Uterus (tissue), 4 donors: Measurements from ENCODE around the gene SLBP. TPM values are rescaled to one million over a fixed set of nuclear protein-coding genes. Genes with fewer than 3 reads are reported as not detected.

Experiments
- DNase-seq, 2 donors: peaks; one replicate each; pipeline ENCODE4 v3.0.0-alpha.2; 2019 to 2020
- H3K27ac ChIP-seq, 2 donors: fragments of 200-600 bp; sonication (generic); 1 replicate in 1 of 2; 2 replicates in 1 of 2; pipeline ENCODE4 v1.5.1; 2016 to 2018
- H3K27me3 ChIP-seq, 2 donors: fragments of 200-600 bp; sonication (generic); one replicate each; pipeline ENCODE4 v1.5.1; 2018 to 2019; ENCODE audit warnings: control low read depth in 1 of 2
- H3K36me3 ChIP-seq, 2 donors: fragments of 200-600 bp; sonication (generic); one replicate each; pipeline ENCODE4 v1.5.1; 2019; ENCODE audit warnings: control low read depth in 1 of 2
- H3K4me1 ChIP-seq, 2 donors: fragments of 200-600 bp; sonication (generic); one replicate each; pipeline ENCODE4 v1.5.1; 2018 to 2019; ENCODE audit warnings: control low read depth in 1 of 2
- H3K4me3 ChIP-seq, 2 donors: fragments of 200-600 bp; sonication (generic); 1 replicate in 1 of 2; 2 replicates in 1 of 2; pipeline ENCODE4 v1.5.1; 2018 to 2019; ENCODE audit warnings: mild to moderate bottlenecking in 1 of 2
- H3K9me3 ChIP-seq, 2 donors: fragments of 200-600 bp; sonication (generic); one replicate each; pipeline ENCODE4 v1.5.1; 2019; ENCODE audit warnings: control low read depth in 1 of 2
- CTCF ChIP-seq, 4 experiments: fragments of 200-600 bp in 2 of 4; fragments of 450-650 bp in 2 of 4; sonication (generic) in 2 of 4; IDR thresholded peaks; one replicate each; pipeline ENCODE4 v1.5.1; 2016 to 2019; ENCODE audit warnings: antibody characterized with exemption in 4 of 4, mild to moderate bottlenecking in 2 of 4, moderate library complexity in 1 of 4
- POLR2A ChIP-seq, 2 donors: fragments of 450-650 bp; IDR thresholded peaks; one replicate each; pipeline ENCODE4 v1.6.1; 2016; ENCODE audit warnings: antibody characterized with exemption in 2 of 2, mild to moderate bottlenecking in 1 of 2, moderate library complexity in 1 of 2
- intact Hi-C: fragments of 100-400 bp; cut with DNase I; formaldehyde crosslinking; loops from one replicate; pipeline ENCODE4 v1.15.1; 2023; ENCODE audit warnings: low total_unique reads
- total RNA-seq, 4 donors: library from RNA; depleted of rRNA in 3 of 4; stranded (reverse); fragments of >200 nt in 3 of 4; gene quantifications; one replicate each; pipeline versions ENCODE4 v1.1.0 to v1.2.4, GENCODE V29; 2014 to 2023
- donor health status: DM: yes; HTN: yes; CAD: no.

The SLBP gene
- total RNA-seq, 4 donors from 2014 or later = 25.0 to 56.4 (median 41.4) TPM

GRCh38 chr4:1654216-1654955, 57.7 kb downstream of the SLBP start:
- Histone ChIP-seq H3K27ac (no peak overlapping the region), H3K27me3 (no peaks in the 10 kb centered on the region), H3K4me3 (no peak overlapping the region), H3K9me3 (no peaks in the 10 kb centered on the region), H3K4me1 (no peaks in the 10 kb centered on the region), H3K36me3 (no peaks in the 10 kb centered on the region)
- DNase-seq = no peak
- TF ChIP-seq CTCF (IDR thresholded peaks at IDR 0.05) (no peak), POLR2A (IDR thresholded peaks at IDR 0.05) (no peak)
- intact Hi-C loops = no loop called here

DNA sequence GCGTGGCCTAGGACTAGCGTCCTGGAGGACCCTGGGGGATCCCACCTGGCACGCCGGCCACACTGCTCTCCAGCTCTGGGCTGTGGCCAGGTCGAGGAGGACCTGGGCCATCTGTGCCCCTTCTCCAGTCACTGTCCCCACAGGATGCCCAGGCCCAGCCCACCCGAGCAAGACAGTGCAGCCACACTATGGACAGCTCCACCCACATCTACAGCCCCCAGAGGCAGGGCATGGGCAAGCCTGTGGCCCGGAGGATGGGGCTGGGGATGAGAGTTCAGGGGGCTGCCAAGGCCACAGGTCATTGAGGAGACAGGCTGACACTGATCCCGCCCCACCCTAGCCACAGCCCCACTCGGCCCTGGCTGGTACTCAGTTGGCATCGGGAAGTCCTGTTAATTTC, 58.3 kb downstream of the SLBP start:
- no peak overlapping the region for H3K27ac ChIP-seq
- no peaks in the 10 kb centered on the region for H3K9me3 ChIP-seq
- H3K4me1 ChIP-seq = no peaks in the 10 kb centered on the region
- intact Hi-C loops = no loop called here
- no peak for TF ChIP-seq POLR2A (IDR thresholded peaks at IDR 0.05)
- no peak for TF ChIP-seq CTCF (IDR thresholded peaks at IDR 0.05)
- no peak for DNase-seq
- H3K36me3 ChIP-seq = no peaks in the 10 kb centered on the region
- no peaks in the 10 kb centered on the region for H3K27me3 ChIP-seq
- no peak overlapping the region for H3K4me3 ChIP-seq

GRCh38 chr4:1652088-1652487, 60.0 kb downstream of the SLBP start:
- no peak for TF ChIP-seq POLR2A (IDR thresholded peaks at IDR 0.05)
- TF ChIP-seq CTCF (IDR thresholded peaks at IDR 0.05) = no peak
- intact Hi-C loops = no loop called here
- Histone ChIP-seq H3K4me3 (no peak overlapping the region), H3K4me1 (no peaks in the 10 kb centered on the region), H3K9me3 (no peaks in the 10 kb centered on the region), H3K36me3 (no peaks in the 10 kb centered on the region), H3K27ac (no peak overlapping the region), H3K27me3 (no peaks in the 10 kb centered on the region)
- DNase-seq = no peak

DNA sequence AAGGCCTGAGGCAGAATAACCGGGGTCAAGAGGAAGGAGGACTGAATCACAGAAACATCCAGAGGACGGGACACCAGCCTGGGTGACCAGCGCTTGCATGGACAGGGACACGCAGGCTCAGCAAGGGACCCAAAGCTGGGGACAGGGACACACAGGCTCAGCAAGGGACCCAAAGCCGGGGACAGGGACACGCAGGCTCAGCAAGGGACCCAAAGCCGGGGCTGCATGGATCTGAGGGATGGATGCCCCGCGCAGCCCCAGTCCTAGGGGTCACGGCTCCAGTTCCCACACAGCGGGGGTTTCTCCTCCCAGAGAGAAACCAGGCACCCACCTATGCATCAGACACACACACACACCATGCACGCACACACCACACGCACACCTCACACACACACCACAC, 60.5 kb downstream of the SLBP start:
- no peaks in the 10 kb centered on the region for H3K4me1 ChIP-seq
- no peak for DNase-seq
- no peak overlapping the region for H3K4me3 ChIP-seq
- TF ChIP-seq CTCF (IDR thresholded peaks at IDR 0.05) (no peak), POLR2A (IDR thresholded peaks at IDR 0.05) (no peak)
- intact Hi-C loops = no loop called here
- no peaks in the 10 kb centered on the region for H3K9me3 ChIP-seq
- H3K27me3 ChIP-seq = no peaks in the 10 kb centered on the region
- no peak overlapping the region for H3K27ac ChIP-seq
- no peaks in the 10 kb centered on the region for H3K36me3 ChIP-seq

- no peak for DNase-seq
- Histone ChIP-seq H3K9me3 (no peaks in the 10 kb centered on the region), H3K36me3 (no peaks in the 10 kb centered on the region), H3K27me3 (no peaks in the 10 kb centered on the region), H3K27ac (no peak overlapping the region), H3K4me3 (no peak overlapping the region), H3K4me1 (peaks cover 0 to 5% of the 10 kb centered on the region in 2 donors)
- TF ChIP-seq CTCF (IDR thresholded peaks at IDR 0.05) = no peak
- TF ChIP-seq POLR2A (IDR thresholded peaks at IDR 0.05) = no peak
- intact Hi-C loops = no loop called here
Observed at GRCh38 chr4:1648962-1649361, 63.2 kb downstream of the SLBP start.
